Fibroblast of mammary gland (primary cell): ENCODE measurements around the gene PTPRN2.

ENCODE experiments used
- DNase-seq: peaks from one replicate; pipeline ENCODE4 v3.0.0-alpha.2; 2010; ENCODE audit warnings: low read depth
- H3K4me3 ChIP-seq: 2 replicates; pipeline ENCODE4 v1.5.1; 2011; ENCODE audit warnings: low read depth, mild to moderate bottlenecking, low read length, moderate library complexity; ENCODE audit not compliant: control insufficient read depth
- TF ChIP-seq, protein P1 (sequence below): conservative IDR thresholded peaks from 2 replicates; pipeline ENCODE4 v1.5.1; 2011; ENCODE audit warnings: low read depth, low read length, inconsistent platforms; ENCODE audit not compliant: control insufficient read depth, insufficient read depth

PTPRN2 gene

DNA sequence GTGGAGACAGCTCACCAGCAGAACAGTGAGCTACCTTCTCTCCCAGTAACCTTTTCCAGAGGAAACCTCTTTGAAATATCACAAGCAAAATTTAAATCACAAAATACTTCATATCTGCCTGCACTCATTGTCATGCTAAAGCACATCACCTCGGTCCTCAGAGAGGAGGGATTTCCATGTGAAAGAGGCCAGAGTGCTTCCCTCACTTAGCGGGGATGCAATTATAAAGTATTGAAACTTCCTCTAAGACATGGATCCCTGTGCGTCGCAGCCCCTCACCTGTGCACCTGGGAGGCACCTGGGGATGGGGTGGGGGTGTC is 792.9 kb downstream of the PTPRN2 start:
- TF ChIP-seq, protein P1, sequence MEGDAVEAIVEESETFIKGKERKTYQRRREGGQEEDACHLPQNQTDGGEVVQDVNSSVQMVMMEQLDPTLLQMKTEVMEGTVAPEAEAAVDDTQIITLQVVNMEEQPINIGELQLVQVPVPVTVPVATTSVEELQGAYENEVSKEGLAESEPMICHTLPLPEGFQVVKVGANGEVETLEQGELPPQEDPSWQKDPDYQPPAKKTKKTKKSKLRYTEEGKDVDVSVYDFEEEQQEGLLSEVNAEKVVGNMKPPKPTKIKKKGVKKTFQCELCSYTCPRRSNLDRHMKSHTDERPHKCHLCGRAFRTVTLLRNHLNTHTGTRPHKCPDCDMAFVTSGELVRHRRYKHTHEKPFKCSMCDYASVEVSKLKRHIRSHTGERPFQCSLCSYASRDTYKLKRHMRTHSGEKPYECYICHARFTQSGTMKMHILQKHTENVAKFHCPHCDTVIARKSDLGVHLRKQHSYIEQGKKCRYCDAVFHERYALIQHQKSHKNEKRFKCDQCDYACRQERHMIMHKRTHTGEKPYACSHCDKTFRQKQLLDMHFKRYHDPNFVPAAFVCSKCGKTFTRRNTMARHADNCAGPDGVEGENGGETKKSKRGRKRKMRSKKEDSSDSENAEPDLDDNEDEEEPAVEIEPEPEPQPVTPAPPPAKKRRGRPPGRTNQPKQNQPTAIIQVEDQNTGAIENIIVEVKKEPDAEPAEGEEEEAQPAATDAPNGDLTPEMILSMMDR: no peak
- no peak overlapping the region for H3K4me3 ChIP-seq
- DNase-seq: no peak

DNA sequence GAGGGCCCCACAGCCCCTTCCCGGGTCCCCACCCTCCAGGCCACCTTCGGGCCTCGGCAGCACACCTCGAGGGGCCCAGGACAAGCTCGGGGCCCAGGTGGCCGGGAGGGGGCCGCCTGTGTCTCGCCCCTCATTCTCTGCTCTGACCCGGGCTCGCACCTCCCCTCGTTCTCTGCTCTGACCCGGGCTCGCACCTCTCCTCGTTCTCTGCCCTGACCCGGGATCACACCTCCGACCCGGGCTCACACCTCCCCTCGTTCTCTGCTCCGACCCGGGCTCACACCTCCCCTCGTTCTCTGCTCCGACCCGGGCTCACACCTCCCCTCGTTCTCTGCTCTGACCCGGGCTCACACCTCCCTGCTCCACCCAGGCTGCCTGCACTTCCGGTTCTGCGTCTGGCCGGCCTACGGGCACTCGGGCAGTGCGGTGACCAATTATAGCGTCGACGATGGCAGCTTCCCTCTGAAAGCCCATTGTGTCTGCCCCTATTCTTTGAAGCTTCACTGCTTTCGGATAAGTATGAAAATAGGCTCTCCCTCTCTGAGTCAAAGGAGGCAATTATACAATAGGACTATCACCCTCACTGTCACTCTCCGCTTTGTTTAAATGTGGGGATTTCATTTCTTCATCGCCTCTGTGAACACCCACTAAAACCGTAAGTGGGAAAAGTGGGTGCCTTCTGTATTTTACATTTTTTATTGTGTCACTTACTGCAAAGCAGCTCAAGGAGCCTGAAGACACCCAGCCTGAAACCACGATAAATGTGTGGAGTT is 793.5 kb downstream of the PTPRN2 start:
- TF ChIP-seq, protein P1: no peak
- DNase-seq: no peak
- H3K4me3 ChIP-seq: no peak overlapping the region

DNA sequence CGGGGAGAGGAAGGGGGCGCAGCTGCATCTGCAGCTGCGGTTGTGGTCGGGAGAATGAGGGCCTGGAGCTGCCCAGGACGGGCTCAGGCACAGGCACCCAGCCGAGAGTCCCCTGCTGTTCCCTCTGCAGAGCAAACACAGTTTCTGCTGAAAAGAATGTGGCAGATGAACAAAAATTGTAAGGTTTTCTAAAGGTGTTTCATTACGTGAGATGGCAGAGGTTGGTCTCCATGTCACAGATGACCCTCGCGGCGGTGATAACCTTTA is 794.6 kb downstream of the PTPRN2 start:
- no peak for DNase-seq
- TF ChIP-seq, protein P1: no peak
- no peak overlapping the region for H3K4me3 ChIP-seq

GRCh38 chr7:157792241-157793086 is 795.2 kb downstream of the PTPRN2 start:
- TF ChIP-seq, protein P1: no peak
- H3K4me3 ChIP-seq: no peak overlapping the region
- DNase-seq: no peak

- TF ChIP-seq, protein P1: no peak
- no peak overlapping the region for H3K4me3 ChIP-seq
- no peak for DNase-seq
Measured at GRCh38 chr7:157791666-157792065, 796.0 kb downstream of the PTPRN2 start.

DNA sequence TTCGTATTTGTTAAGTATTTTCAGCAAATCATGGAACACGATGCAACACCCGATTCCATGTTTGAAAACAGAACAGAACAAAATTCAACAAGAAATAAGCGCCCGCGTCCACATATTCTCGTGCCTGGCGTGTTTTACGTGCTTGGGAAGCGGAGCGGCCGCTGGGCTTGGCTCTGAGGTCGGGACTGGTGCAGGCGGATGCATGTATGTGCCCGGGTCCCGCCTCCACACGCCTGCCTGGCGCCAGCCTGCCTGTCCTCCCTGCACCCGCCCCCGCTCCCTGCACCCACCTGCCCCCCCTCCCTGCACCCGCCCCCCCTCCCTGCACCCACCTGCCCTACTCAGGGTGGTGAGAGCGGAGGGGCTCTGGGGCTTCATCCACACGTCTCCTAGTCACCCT is 796.4 kb downstream of the PTPRN2 start:
- TF ChIP-seq, protein P1: no peak
- no peak for DNase-seq
- H3K4me3 ChIP-seq: no peak overlapping the region
